HepG2 (cell line): Measurements from ENCODE around the gene PLSCR5. TPM values are rescaled to one million over a fixed set of nuclear protein-coding genes. Genes with fewer than 3 reads are reported as not detected.
A peak's percentile ranks its signal among the peaks of the same experiment; 100 is the strongest.

Source experiments
- ATAC-seq: fragments of 200-7000 bp; cut with Tn5 transposase; 3 replicates; pipeline ENCODE4 v1.9.1; 2020; ENCODE audit warnings: mild to moderate bottlenecking, moderate library complexity
- BruUV-seq: library from RNA; stranded (reverse); fragments of 400-500 nt; replicated peaks from 2 replicates; lab custom pipeline; 2021; lab: Mats Ljungman, UMichigan
- CTCF ChIA-PET: fragments of 300-600 bp; formaldehyde crosslinking; extraction: SDS; loops from one replicate; lab custom pipeline; 2021; ENCODE audit warnings: low total read pairs, inconsistent platforms, low intra/inter-chr PET ratio; lab: Yijun Ruan, JAX
- POLR2A ChIA-PET: fragments of 350-600 bp; sonication (Branson Sonifier 250); formaldehyde crosslinking; loops from one replicate; lab custom pipeline; 2020; ENCODE audit warnings: antibody characterized with exemption, inconsistent platforms; lab: Yijun Ruan, JAX
- DNase-seq: peaks from one replicate; pipeline ENCODE4 v3.0.0-alpha.2; 2015; ENCODE audit warnings: low spot score
- FAIRE-seq: peaks from 3 replicates; lab custom pipeline; 2011; peaks lifted over from hg19 to GRCh38; lab: Jason Lieb, UNC
- H2AFZ ChIP-seq: one replicate; pipeline ENCODE4 v1.6.1; 2011; ENCODE audit warnings: low read length, inconsistent platforms
- H3K27ac ChIP-seq: fragments of 300-600 bp; 3 replicates; pipeline ENCODE4 v1.8.0; 2011; ENCODE audit warnings: mixed run types, mild to moderate bottlenecking, mixed read lengths, low read length, inconsistent platforms; ENCODE audit not compliant: insufficient read depth; ENCODE audit errors: extremely low read length
- H3K27me3 ChIP-seq, 2 experiments: fragments of 200-600 bp in 1 of 2; 2 replicates in 1 of 2; 3 replicates in 1 of 2; pipeline versions ENCODE4 v1.6.0 to v1.8.0; 2011; ENCODE audit warnings: low read length in 2 of 2, mild to moderate bottlenecking in 2 of 2, moderate library complexity in 2 of 2, inconsistent platforms in 1 of 2; ENCODE audit not compliant: insufficient read depth in 2 of 2, control insufficient read depth in 1 of 2
- H3K36me3 ChIP-seq, 2 experiments: fragments of 200-600 bp in 1 of 2; replicated peaks in 1 of 2; 2 replicates in 1 of 2; 3 replicates in 1 of 2; pipeline versions ENCODE4 v1.5.1 to v1.8.0; 2011; ENCODE audit warnings: low read length in 2 of 2, inconsistent platforms in 1 of 2; ENCODE audit not compliant: insufficient read depth in 2 of 2, control insufficient read depth in 1 of 2
- H3K4me1 ChIP-seq: 2 replicates; pipeline ENCODE4 v1.5.1; 2012; ENCODE audit warnings: low read length, inconsistent platforms; ENCODE audit not compliant: insufficient read depth
- H3K4me2 ChIP-seq: 2 replicates; pipeline ENCODE4 v1.6.0; 2011; ENCODE audit warnings: low read depth, low read length, inconsistent platforms
- H3K4me3 ChIP-seq, 3 experiments: fragments of 200-600 bp in 1 of 3; sonication (generic), shearing (Covaris generic) in 1 of 3; replicated peaks in 1 of 3; 2 replicates each; pipeline ENCODE4 v1.5.1; 2011 to 2016; ENCODE audit warnings: low read length in 3 of 3, inconsistent platforms in 2 of 3, low read depth in 2 of 3, mild to moderate bottlenecking in 2 of 3, control low read depth in 1 of 3, mixed read lengths in 1 of 3; ENCODE audit not compliant: insufficient read depth in 1 of 3
- H3K79me2 ChIP-seq: one replicate; pipeline ENCODE4 v1.6.1; 2011; ENCODE audit warnings: low read length, inconsistent platforms; ENCODE audit not compliant: insufficient read depth
- H3K9ac ChIP-seq: 2 replicates; pipeline ENCODE4 v1.6.0; 2011; ENCODE audit warnings: mild to moderate bottlenecking, low read depth, low read length, inconsistent platforms; ENCODE audit not compliant: insufficient read depth
- H3K9me3 ChIP-seq: 2 replicates; pipeline ENCODE4 v1.5.1; 2012; ENCODE audit warnings: mild to moderate bottlenecking, low read length
- H4K20me1 ChIP-seq: 2 replicates; pipeline ENCODE4 v1.6.0; 2011; ENCODE audit warnings: inconsistent platforms, mild to moderate bottlenecking, low read length, moderate library complexity; ENCODE audit not compliant: insufficient read depth
- AGO2 ChIP-seq: fragments of 200-400 bp; formaldehyde crosslinking; optimal IDR thresholded peaks from 2 replicates; pipeline ENCODE3; 2017; ENCODE audit warnings: mild to moderate bottlenecking, low read depth, low read length, moderate library complexity
- ARID4A ChIP-seq: sonication (generic); formaldehyde crosslinking; IDR thresholded peaks from 2 replicates; pipeline ENCODE4 v1.5.0; 2020; ENCODE audit warnings: mild to moderate bottlenecking, missing genetic modification reagents, borderline replicate concordance
- HMGA1 ChIP-seq: sonication (generic); formaldehyde crosslinking; conservative IDR thresholded peaks from 2 replicates; pipeline ENCODE4 v1.4.0; 2020; ENCODE audit warnings: missing genetic modification reagents
- HOXA3 ChIP-seq: sonication (generic); formaldehyde crosslinking; IDR thresholded peaks from 2 replicates; pipeline ENCODE4 v1.5.0; 2020; ENCODE audit warnings: missing genetic modification reagents
- KAT7 ChIP-seq: IDR thresholded peaks from 2 replicates; pipeline ENCODE4 v1.6.1; 2018; ENCODE audit warnings: borderline replicate concordance, missing compliant biosample characterization
- KLF6 ChIP-seq: IDR thresholded peaks from 2 replicates; pipeline ENCODE4 v1.8.0; 2016; ENCODE audit warnings: missing biosample characterization, missing genetic modification reagents
- NR3C1 ChIP-seq: sonication (generic); formaldehyde crosslinking; IDR thresholded peaks from 2 replicates; pipeline ENCODE4 v1.4.0; 2020; ENCODE audit warnings: missing genetic modification reagents
- PITX1 ChIP-seq: sonication (generic); formaldehyde crosslinking; IDR thresholded peaks from 2 replicates; pipeline ENCODE4 v1.5.1; 2020; ENCODE audit warnings: mild to moderate bottlenecking, missing genetic modification reagents
- SMC3 ChIP-seq: IDR thresholded peaks from 2 replicates; pipeline ENCODE4 v1.6.1; 2011; ENCODE audit warnings: low read length, improper control_type of control experiment
- SOX13 ChIP-seq, 3 experiments: fragments of 450-650 bp in 1 of 3; sonication (generic) in 1 of 3; formaldehyde crosslinking in 1 of 3; IDR thresholded peaks in 2 of 3; conservative IDR thresholded peaks in 1 of 3; 2 replicates each; pipeline versions ENCODE4 v1.5.0 to v1.6.1; 2016 to 2020; ENCODE audit warnings: antibody characterized with exemption in 1 of 3, mild to moderate bottlenecking in 1 of 3, missing compliant biosample characterization in 1 of 3, missing genetic modification reagents in 1 of 3, moderate library complexity in 1 of 3
- TBX2 ChIP-seq: sonication (generic); formaldehyde crosslinking; IDR thresholded peaks from 2 replicates; pipeline ENCODE4 v1.5.0; 2020; ENCODE audit warnings: missing genetic modification reagents, mild to moderate bottlenecking, borderline replicate concordance
- TFDP1 ChIP-seq: IDR thresholded peaks from 2 replicates; pipeline ENCODE4 v1.6.1; 2016; ENCODE audit warnings: missing compliant biosample characterization, missing genetic modification reagents, borderline replicate concordance
- ZNF256 ChIP-seq: sonication (generic); formaldehyde crosslinking; conservative IDR thresholded peaks from 2 replicates; pipeline ENCODE4 v1.4.0; 2020; ENCODE audit warnings: missing genetic modification reagents
- ZNF33A ChIP-seq: sonication (generic); formaldehyde crosslinking; IDR thresholded peaks from 2 replicates; pipeline ENCODE4 v1.5.1; 2020; ENCODE audit warnings: missing genetic modification reagents, mild to moderate bottlenecking, moderate library complexity, borderline replicate concordance
- ZNF546 ChIP-seq: sonication (generic); formaldehyde crosslinking; conservative IDR thresholded peaks from 2 replicates; pipeline ENCODE4 v1.8.1; 2023; ENCODE audit warnings: mild to moderate bottlenecking, missing genetic modification reagents
- ZNF569 ChIP-seq: sonication (generic); formaldehyde crosslinking; IDR thresholded peaks from 2 replicates; pipeline ENCODE4 v1.5.0; 2020; ENCODE audit warnings: mild to moderate bottlenecking, missing genetic modification reagents, moderate library complexity, borderline replicate concordance
- ZNF83 ChIP-seq: sonication (generic); formaldehyde crosslinking; IDR thresholded peaks from 2 replicates; pipeline ENCODE4 v1.4.0; 2020; ENCODE audit warnings: missing genetic modification reagents, mild to moderate bottlenecking, borderline replicate concordance
- in situ Hi-C: cut with HindIII; loops from 2 replicates; pipeline ENCODE4 v1.10.0; 2017; ENCODE audit warnings: low pct_unique_long_range_greater_than_20kb; ENCODE audit not compliant: extremely low pct_ligation_motif_present
- intact Hi-C: fragments of 100-400 bp; cut with micrococcal nuclease; formaldehyde crosslinking; loops from one replicate; pipeline ENCODE4 v1.10.0; 2022; ENCODE audit not compliant: unreplicated experiment
- polyA plus RNA-seq, 8 experiments: library from polyadenylated mRNA; depleted of rRNA in 3 of 8; stranded (reverse) in 7 of 8; unstranded in 1 of 8; fragments of >200 nt; fragmentation: Illumina TruSeq in 4 of 8; extraction: Trizol in 4 of 8; gene quantifications; 2 replicates each; pipeline versions ENCODE4 v1.2.1 to v1.2.3, GENCODE V29; 2011 to 2016; ENCODE audit warnings: low read depth in 4 of 8, missing spikeins in 1 of 8, mixed read lengths in 1 of 8; ENCODE audit not compliant: insufficient read depth in 1 of 8
- total RNA-seq, 5 experiments: library from RNA; depleted of rRNA; stranded (reverse); fragments of >200 nt; fragmentation: Illumina TruSeq; extraction: Trizol; gene quantifications; 2 replicates each; pipeline ENCODE4 v1.2.3, GENCODE V29; 2016; ENCODE audit warnings: low read depth in 1 of 5
- TF ChIP-seq, protein P1 (sequence below): sonication (generic); formaldehyde crosslinking; IDR thresholded peaks from 2 replicates; pipeline ENCODE4 v1.4.0; 2020; ENCODE audit warnings: missing genetic modification reagents

The PLSCR5 gene
- total and polyA plus RNA-seq, 2 of the 13 experiments (the other 11 are each of a cell fraction or from before 2014, with no cell fraction given) = 0.50 TPM; not detected in 1

DNA sequence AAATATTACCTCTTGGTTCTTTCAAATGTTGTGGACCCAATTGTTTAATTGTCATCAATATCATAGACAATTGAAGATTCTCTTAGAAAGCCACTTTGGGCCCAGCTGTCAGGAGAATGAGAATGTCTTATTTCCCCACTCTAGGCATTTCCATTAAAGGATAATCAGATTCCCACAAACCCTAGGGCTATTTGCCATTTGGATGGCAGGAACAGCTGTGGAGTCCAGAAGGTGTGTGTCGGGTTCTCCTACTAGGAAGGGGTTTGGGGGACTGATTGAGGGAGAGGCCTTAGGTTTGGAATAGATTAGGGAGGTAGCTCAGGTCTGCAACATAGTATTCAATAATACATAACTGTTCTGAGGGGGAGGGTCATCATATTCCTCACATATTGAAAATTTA lies 35.2 kb upstream of the PLSCR5 start (continued):
- TF ChIP-seq, protein P1, sequence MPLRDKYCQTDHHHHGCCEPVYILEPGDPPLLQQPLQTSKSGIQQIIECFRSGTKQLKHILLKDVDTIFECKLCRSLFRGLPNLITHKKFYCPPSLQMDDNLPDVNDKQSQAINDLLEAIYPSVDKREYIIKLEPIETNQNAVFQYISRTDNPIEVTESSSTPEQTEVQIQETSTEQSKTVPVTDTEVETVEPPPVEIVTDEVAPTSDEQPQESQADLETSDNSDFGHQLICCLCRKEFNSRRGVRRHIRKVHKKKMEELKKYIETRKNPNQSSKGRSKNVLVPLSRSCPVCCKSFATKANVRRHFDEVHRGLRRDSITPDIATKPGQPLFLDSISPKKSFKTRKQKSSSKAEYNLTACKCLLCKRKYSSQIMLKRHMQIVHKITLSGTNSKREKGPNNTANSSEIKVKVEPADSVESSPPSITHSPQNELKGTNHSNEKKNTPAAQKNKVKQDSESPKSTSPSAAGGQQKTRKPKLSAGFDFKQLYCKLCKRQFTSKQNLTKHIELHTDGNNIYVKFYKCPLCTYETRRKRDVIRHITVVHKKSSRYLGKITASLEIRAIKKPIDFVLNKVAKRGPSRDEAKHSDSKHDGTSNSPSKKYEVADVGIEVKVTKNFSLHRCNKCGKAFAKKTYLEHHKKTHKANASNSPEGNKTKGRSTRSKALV (CRISPR knock-in tag) = no peak
- TF ChIP-seq TFDP1 (CRISPR knock-in tag) = no peak
- TF ChIP-seq ZNF83 = no peak
- no peak for TF ChIP-seq TBX2 (CRISPR knock-in tag)
- TF ChIP-seq ZNF256 = no peak
- TF ChIP-seq ZNF569 (CRISPR knock-in tag) = no peak
- TF ChIP-seq HOXA3 (CRISPR knock-in tag) = no peak
- TF ChIP-seq KAT7 (CRISPR knock-in tag) = no peak
- no peak for TF ChIP-seq SOX13 (IDR thresholded peaks at IDR 0.05)
- TF ChIP-seq SOX13 (CRISPR knock-in tag; conservative IDR thresholded peaks at IDR 0.05 in 1 of 2, IDR thresholded peaks at IDR 0.05 in 1 of 2) = no peak
- no peak for TF ChIP-seq ZNF33A
- TF ChIP-seq, all 625 proteins: peak for 0

DNA sequence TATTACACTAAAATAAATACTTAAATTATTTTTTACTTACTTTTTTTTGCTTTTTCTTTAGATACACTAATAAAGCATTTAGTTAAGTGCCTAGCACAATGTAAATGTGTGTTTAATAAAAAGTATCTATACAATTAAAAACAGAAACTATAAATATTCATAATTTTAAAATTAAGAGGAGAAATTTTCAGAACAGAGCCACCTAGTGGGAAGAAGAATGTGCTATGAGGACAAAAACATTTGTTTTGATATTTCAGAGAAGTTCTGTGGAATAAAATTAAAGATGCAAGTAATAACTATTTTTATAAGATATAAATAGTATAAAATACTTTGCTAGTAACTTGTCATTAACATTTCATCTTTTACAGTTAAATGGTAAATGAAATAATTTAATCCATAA lies 33.6 kb upstream of the PLSCR5 start:
- Histone ChIP-seq H4K20me1 (no peaks in the 10 kb centered on the region), H3K36me3 (no peaks in the 10 kb centered on the region), H3K79me2 (no peaks in the 10 kb centered on the region), H3K9ac (no peak overlapping the region), H3K27me3 (no peaks in the 10 kb centered on the region), H2AFZ (no peak overlapping the region), H3K4me2 (no peak overlapping the region), H3K4me1 (peaks cover 34% of the 10 kb centered on the region), H3K4me3 (no peak overlapping the region), H3K27ac (peak overlapping the region; percentile 66), H3K9me3 (no peaks in the 10 kb centered on the region)
- intact Hi-C loops = loop anchor here (1.0 to 2.0 kb wide), 2 partner anchors 48 to 58 kb away; no protein-coding TSS in a partner anchor
- in situ Hi-C loops = no loop called here
- ChIA-PET POLR2A (interaction anchor here (1.9 kb wide), 1 partner anchor 58 kb away, joined by 10 read pairs; no protein-coding TSS in a partner anchor), CTCF (interaction anchor here (4.8 kb wide), 1 partner anchor 49 kb away, joined by 104 read pairs; no protein-coding TSS in a partner anchor)
- no peak for DNase-seq
- BruUV-seq = no TSS peak
- FAIRE-seq = no peak
- ATAC-seq = no peak
- no peak for TF ChIP-seq NR3C1
- no peak for TF ChIP-seq PITX1 (CRISPR knock-in tag)
- no peak for TF ChIP-seq ARID4A (CRISPR knock-in tag)
- no peak for TF ChIP-seq ZNF546
- TF ChIP-seq KLF6 (CRISPR knock-in tag) = no peak
- 0 out of 2 replicates have a peak, but pooled peaks have one; percentile 13 for TF ChIP-seq SMC3
- TF ChIP-seq AGO2 = no peak
- no peak for TF ChIP-seq HMGA1
